GM12874 (cell line): ENCODE results near the gene COA1.

Source experiments
- CTCF ChIP-seq: IDR thresholded peaks from 2 replicates; pipeline ENCODE4 v1.5.1; 2011; ENCODE audit warnings: low read depth, mild to moderate bottlenecking, control low read depth, low read length, moderate library complexity; ENCODE audit not compliant: insufficient read depth

Gene COA1

GRCh38 chr7:43694399-43694748 lies 34.9 kb downstream of the COA1 start:
- TF ChIP-seq CTCF, result no peak

- TF ChIP-seq CTCF, result no peak
Observed at GRCh38 chr7:43693687-43694398, 35.5 kb downstream of the COA1 start.

GRCh38 chr7:43692582-43693373 lies 36.5 kb downstream of the COA1 start:
- TF ChIP-seq CTCF, result no peak

GRCh38 chr7:43691611-43692010 lies 37.7 kb downstream of the COA1 start:
- TF ChIP-seq CTCF, result no peak

GRCh38 chr7:43689115-43689514 lies 40.2 kb downstream of the COA1 start:
- TF ChIP-seq CTCF, result no peak

- TF ChIP-seq CTCF, result no peak
Observed at GRCh38 chr7:43686991-43687390, 42.3 kb downstream of the COA1 start.

GRCh38 chr7:43680736-43681135 lies 48.6 kb downstream of the COA1 start:
- no peak for TF ChIP-seq CTCF
